OCI-LY3 (cell line): ENCODE data around the gene KRTAP10-9.

Experiments used
- EZH2phosphoT487 ChIP-seq: fragments of 200-600 bp; shearing (Covaris generic); IDR thresholded peaks from 2 replicates; pipeline ENCODE4 v1.6.1; 2018; ENCODE audit warnings: antibody characterized with exemption, mixed run types, low read depth
- TF ChIP-seq, protein P1 (sequence below): fragments of 200-600, 300-600 bp; sonication (generic); IDR thresholded peaks from 2 replicates; pipeline ENCODE4 v1.5.1; 2014; ENCODE audit warnings: antibody characterized with exemption, low read length, low read depth

DNA sequence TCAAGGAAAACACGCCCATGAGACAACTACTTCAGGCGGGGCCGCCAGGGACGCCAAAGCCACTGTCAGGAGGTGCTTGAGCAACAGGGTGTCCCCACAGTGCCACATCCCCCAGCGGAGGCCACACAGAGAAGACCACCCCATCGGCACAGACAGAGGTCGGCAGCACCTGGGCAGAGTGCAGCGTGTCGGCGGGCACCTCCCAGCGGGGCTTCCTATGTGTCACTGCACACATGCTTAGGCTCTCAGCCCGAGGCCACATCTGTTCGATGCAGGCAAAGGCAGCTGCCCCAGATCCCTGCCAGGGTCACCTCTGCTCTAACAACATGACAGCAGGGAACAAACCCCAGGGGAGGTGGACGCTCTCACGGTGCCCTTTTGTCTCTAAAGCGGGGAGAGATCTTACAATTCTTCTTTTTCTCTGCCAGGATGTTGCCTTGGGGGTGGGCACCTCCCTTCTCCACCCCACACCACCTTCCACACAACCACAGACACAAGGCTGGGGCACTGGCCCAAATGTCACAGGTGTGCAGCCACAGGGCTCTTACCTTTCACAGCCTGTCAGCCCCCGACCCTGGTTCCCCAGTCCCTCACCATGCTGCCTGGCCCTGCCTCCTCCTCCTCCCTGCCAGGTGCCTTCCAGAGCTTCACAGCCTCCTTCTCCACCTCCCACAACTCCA is 10.8 kb upstream of the KRTAP10-9 start:
- TF ChIP-seq, protein P1, sequence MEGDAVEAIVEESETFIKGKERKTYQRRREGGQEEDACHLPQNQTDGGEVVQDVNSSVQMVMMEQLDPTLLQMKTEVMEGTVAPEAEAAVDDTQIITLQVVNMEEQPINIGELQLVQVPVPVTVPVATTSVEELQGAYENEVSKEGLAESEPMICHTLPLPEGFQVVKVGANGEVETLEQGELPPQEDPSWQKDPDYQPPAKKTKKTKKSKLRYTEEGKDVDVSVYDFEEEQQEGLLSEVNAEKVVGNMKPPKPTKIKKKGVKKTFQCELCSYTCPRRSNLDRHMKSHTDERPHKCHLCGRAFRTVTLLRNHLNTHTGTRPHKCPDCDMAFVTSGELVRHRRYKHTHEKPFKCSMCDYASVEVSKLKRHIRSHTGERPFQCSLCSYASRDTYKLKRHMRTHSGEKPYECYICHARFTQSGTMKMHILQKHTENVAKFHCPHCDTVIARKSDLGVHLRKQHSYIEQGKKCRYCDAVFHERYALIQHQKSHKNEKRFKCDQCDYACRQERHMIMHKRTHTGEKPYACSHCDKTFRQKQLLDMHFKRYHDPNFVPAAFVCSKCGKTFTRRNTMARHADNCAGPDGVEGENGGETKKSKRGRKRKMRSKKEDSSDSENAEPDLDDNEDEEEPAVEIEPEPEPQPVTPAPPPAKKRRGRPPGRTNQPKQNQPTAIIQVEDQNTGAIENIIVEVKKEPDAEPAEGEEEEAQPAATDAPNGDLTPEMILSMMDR, result no peak
- no peak for TF ChIP-seq EZH2phosphoT487
